Posterior cingulate gyrus (tissue), 11 donors: ENCODE data around the gene BZW2.

Source experiments
- DNase-seq, 10 donors: peaks; one replicate each; pipeline versions ENCODE4 v3.0.0 to v3.0.0-alpha.2; 2020 to 2021; ENCODE audit warnings: mixed read lengths in 3 of 10
- intact Hi-C: fragments of 100-400 bp; cut with DNase I; formaldehyde crosslinking; loops from one replicate; pipeline ENCODE4 v1.15.1; 2023

Gene BZW2

DNA sequence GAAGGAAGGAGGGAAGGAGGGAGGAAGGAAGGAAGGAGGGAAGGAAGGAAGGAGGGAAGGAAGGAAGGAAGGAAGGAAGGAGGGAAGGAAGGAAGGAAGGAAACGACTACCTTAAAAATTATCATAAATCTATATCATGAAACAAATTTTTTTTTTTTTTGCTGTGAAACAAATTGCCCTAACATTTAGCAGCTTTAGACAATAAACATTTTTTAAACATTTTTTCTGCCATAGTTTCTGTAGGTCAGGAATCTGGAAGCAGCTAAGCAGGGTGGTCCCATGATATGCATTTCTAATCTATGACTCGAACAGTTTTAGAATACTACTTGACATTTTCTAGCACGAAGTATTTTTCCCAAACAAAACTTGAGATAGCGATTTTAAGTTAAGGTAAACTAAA is 64.7 kb downstream of the BZW2 start:
- no peak for DNase-seq
- intact Hi-C loops = no loop called here

DNA sequence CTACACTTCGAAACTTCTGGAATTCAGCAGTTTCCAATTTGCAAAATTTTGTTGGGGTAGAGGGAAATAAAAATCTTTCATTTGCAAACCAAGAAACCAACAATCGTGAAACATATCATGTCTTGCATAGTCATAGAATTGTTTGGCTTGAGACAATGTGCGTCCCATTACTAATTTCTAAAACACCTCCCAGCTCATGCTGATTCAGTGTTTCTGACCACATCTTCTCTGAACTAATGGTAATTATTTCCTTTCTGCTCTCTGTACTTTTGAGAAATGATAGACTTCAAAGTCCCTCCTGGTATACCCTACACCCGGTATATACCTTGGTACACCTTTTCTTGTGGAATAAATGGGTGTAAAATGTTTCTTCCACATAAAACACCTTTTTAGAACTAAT is 65.7 kb downstream of the BZW2 start:
- intact Hi-C loops = no loop called here
- no peak for DNase-seq

DNA sequence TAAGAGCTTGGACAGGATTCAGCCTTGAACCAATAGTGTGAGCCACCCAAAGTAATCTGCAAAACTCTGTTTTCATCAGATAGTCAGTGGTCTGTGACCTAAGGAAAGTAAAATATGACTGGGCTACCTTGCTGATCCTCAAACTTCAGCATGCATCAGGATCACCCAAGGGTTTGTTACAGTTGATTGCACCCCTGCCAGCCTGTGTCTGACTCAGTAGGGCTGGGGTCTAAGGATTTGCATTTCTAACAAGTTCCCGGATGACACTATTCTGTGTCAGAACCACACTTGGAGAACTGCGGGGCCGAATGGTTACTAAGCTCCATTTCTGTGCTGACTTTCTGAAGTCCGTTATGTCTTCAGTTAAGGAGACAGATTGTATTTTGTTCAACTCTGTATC is 66.9 kb downstream of the BZW2 start:
- no peak for DNase-seq
- intact Hi-C loops = no loop called here

DNA sequence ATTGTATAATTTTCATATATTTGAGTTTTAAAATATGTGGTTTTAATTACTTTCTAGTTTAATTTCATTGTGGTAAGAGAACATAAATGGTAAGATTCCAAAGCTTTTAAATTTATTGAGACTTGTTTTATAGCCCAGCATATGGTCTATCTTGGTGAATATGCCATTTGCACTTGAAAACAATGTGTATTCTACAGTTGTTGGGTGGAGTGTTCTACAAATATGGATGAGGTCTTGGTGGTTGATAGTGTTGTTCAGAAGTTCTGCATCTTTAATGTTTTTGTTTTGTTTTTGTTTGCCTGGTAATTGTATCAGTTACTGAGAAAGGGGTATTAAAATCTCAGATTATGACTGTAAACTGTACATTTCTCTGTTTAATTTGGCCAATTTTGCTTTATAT is 69.9 kb downstream of the BZW2 start:
- DNase-seq = no peak
- intact Hi-C loops = no loop called here

DNA sequence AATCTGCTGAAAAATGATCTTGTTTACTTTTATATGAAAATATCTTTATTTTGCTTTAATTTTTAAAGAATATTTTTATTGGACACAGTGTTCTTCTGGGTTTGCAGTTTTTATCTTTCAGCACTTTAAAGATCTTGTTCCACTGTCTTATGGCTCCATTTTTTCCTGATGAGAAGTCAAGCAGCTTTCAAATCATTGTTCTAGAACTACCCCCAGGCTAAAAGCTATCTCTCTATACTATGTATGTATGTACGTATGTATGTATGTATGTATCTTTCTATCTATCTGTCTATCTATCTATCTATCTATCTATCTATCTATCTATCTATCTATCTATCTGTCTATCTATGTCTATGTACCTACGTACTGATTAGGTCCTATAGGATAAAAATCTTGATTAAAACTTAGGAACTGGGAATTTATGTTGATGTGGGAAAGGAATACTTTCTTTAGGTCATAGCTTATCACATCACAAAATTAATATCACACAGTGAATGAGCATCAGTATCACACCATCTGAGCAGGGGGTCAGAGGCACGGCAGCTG is 72.2 kb downstream of the BZW2 start:
- DNase-seq = no peak
- intact Hi-C loops = no loop called here

DNA sequence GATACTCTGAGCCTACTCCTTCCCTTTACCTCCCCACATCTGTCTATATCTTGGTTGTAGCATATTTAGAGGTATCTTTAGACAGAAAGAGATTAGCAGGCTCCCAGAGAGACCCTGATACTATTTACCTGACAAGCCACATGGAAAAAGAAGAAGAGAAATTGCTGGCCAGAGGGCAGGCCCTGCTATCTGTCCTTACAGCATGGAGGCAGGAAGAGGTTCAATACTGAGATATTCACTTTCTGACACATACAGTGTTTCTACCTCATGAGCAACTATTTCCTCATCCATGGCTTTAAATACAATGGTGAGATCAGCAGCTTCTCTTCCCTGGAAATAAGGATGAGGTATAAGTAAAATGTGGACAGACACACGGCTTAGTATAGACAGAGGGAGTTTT is 73.7 kb downstream of the BZW2 start:
- DNase-seq = no peak
- intact Hi-C loops = no loop called here

DNA sequence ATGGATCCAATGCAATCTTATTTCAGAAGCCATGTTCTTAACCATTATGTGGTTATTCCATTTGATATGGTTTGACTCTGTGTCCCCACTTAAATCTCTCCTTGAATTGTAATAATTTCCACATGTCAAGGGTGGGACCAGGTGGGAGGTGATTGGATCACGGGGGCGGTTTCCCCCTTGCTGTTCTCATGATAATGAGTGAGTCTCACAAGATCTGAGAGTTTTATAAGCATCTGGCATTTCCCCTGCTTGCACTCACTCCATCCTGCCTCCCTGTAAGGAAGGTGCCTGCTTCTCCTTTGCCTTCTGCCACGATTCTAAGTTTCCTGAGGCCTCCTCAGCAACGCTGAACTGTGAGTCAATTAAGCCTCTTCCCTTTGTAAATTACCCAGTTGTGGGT is 75.6 kb downstream of the BZW2 start:
- no peak for DNase-seq
- intact Hi-C loops = no loop called here

DNA sequence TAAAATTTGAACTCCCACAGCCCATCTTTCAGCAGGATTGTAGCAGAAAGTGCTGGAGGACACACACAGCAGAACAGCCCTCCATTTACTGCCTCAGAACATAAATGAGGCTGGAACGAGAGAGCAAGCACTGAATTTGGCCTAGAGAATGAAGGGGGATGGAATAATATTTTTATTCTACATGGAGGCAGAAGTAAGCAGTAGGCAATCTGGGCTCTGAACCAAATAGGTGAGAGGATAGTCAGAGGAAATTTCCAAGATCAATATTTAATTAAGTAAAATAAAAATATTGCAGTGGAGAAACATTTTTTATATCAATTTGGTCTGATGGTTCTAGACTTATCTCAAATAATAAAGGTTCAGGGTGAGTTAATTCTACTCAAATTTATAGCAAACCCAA is 78.4 kb downstream of the BZW2 start:
- intact Hi-C loops = no loop called here
- DNase-seq = no peak

DNA sequence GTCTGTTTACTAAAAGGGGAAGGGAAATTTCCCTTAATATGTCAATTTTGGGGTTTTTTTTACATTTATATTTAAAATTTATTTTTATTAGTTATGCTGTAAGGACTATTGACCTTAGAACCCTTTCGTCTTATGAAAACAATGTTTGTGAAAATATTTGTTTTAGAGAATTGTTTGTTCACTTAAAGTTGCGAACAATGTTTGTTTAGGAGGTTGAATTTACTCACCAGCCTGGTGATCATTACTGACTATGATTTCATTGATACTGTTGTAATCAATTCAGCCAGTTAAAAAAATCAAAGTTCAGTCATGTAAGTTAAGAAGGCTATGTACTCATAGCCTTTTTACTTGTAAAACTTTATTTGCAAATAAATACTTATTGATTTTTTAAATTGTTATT is 80.2 kb downstream of the BZW2 start:
- intact Hi-C loops = no loop called here
- DNase-seq = no peak

DNA sequence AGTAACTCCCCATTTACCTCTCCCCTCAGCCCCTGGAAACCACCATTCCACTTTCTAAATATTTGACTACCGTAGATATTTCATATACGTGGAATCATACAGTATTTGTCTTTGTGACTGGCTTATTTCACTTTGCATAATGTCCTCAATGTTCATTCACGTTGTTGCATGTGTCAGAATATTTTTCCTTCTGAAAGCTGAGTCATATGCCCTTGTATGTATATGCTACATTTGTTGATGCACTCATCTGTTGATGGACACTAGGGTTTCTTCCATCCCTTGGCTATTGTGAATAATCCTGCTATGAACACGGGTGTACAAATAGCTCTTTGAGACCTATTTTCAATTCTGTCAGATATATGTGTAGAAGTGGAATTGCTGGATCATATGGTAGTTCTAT is 81.8 kb downstream of the BZW2 start:
- intact Hi-C loops = no loop called here
- DNase-seq = no peak

DNA sequence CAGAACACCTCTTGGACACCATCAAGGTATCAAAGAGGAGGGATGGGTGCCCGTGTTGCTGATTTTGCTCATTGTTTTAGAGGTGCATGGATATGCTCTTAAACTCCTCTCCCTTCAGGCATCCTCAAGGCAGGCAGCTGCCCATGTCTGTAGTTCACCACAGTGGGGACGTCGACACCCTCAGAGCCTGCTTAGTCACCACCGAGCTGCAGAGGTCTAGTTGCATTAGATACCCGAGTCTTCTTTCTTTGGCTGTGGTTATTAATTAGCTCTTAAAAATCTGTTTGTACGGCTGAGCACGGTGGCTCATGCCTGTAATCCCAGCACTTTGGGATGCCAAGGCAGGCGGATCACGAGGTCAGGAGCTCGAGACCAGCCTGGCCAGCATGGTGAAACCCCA is 82.8 kb downstream of the BZW2 start:
- intact Hi-C loops = no loop called here

DNA sequence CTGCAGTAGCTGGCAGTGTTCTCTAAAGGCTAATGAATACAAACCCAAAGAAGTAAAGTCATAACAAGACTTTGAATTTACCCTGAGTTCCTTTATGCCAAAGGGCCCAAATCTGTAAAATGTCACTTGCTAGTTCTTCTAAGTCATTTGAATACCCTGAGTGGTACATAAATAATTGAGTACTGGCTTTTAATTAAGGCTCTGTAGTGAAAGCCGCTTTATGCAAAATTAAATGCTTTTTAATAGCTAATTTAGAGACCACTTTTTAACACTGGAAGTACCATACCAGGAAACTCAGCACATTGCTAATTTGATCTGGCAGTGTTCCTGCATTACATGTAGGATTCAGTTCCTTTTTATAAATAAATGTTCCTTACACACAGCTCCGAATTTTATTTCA is 83.6 kb downstream of the BZW2 start:
- intact Hi-C loops = no loop called here
- no peak for DNase-seq

More for the DNA sequence above, 82.8 kb downstream of the BZW2 start:
- DNase-seq = no peak

DNA sequence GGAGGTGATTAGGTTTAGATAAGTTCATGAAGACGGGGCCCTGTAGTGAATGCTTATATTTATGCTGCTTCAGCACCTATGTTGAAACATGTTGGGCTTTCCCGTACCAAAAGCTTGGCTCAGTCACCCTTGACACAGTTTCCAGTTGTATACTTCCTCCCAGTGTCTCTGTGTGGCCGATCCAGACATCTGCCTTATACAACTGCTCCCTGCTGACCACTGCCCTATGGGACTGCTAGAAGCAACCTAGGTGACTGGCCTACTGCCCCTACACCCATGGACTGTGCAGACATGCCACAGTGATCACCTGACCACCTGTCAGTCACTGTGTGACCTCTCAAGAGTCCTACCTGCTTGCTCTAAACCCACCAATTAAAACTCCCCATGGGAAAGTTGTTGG is 85.0 kb downstream of the BZW2 start:
- no peak for DNase-seq
- intact Hi-C loops = no loop called here

DNA sequence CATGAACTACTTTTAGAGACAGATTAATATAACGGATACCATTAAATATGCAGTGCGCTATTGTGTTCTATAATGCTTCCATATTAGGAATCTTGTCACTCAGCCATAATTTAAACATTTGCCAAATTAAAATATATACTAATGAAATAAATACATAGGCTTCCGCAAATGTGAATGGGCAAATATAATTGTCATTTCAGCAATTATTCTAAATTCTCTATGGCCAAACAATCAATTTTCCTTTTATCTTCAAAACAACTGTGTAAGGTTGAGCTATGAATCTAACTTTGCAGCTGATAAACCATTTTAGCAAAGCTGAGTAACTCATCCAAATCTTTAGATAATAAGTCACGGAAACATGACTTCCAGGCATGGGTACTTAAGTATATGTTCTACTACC is 86.8 kb downstream of the BZW2 start:
- intact Hi-C loops = no loop called here

DNA sequence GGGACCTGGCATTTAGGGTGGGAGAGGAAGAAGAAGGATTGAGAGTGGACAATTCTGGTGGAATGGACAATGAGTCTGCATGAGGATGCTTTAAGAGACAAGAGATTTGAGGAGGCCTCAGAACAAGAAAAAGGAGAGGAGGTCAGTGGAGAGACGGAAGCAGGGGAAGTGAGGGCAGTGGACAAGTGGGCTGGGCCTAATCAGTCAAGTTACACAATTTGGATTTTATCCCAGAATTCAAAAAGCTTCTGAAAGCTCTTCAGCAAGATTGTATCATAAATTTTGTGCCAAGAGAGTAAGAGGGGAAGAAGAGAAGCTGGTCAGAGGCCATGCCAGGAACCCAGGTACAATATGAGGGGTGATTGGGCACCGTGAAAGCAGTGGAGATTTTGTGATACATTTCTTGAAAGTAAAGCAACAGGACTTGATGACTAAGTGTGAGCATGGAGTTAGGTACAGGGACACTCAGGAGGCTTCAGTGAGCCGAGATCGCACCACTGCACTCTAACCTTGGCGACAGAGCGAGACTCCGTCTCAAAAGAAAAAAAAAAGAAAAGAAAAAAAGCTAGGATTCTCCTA is 88.3 kb downstream of the BZW2 start:
- intact Hi-C loops = no loop called here
- no peak for DNase-seq

More for the DNA sequence above, 86.8 kb downstream of the BZW2 start:
- DNase-seq = no peak

DNA sequence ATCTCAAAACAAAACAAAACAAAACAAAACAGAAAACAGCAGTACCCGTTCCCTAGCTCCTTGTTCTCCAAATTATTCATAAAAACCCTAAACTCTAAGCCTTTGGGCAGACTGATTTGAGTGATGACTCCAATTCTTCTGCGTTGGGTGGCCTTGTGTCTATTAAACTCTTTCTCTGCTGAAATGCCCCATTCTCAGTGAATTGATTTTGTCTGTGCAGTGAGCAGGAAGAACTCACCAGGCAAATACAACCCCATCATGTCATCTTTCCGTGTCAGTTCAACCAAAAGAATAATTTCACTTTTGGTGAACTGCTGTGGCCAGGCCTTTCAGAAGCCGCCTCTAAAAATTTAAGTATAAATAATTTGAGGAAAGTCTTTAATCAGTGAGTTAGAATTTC is 89.0 kb downstream of the BZW2 start:
- no peak for DNase-seq
- intact Hi-C loops = no loop called here

DNA sequence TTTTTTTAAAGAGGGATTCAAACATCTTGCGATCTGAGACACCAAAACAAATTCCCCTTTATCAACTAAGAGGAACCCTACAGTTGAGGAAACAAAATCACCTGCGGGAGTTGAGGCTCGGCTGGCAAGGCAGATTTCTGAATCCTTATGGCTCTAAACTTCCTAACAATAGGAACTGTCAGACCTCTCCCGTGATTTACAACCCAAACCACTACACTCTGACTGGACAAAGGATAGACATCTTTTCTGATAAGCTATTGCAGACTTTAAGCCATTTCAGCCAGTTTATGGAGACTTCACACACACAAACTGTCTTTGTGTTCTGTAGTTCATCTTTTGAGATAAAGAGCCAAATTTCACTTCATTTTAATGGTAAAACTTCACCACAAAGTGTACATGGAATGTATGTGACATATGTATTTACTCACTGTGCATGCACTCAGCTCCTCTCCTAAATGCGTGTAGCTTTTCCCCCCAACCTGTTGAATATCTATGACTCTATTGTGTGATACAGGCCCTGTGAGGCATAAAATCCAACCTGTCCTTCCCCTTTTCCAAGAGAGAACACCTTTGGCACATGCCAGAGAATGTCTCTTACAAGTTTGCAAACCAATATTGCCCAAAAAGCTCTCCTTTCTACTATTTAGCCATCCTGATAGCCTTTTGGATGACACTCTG is 92.2 kb downstream of the BZW2 start:
- DNase-seq = no peak
- intact Hi-C loops = no loop called here

DNA sequence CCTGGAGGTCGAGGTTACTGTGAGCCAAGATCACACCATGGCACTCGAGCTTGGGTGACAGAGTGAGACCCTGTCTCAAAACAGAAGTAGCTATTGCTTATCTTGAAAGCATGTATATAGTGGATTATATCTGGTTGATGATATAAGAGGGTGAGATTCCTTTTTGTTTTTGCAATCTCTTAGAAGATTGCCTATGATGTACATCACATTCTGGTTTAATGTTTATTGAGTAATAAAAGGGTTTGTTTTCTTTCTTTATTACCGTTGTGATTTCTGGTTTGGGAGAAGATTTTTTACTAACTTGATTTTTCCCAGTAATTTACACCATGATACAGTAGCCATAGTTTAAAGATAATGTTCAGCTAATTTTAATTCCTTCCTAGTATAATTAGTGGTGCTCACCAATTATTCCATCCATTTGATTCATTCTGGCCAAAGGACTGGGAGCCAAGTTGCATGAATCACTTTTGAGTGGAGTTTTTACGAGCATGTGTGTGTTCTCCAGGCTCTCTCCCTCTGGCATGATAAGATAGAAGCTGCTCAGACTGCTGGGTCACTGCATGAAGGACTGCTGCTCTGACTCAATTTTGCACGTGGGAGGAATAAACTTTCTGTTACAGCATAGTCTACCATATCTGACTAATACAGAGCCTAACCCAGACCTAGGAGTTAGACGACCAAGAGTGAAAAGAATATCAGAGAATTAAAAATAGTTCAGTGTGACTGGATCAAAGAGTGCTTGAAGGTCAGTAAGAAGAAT is 94.1 kb downstream of the BZW2 start:
- no peak for DNase-seq
- intact Hi-C loops = no loop called here

DNA sequence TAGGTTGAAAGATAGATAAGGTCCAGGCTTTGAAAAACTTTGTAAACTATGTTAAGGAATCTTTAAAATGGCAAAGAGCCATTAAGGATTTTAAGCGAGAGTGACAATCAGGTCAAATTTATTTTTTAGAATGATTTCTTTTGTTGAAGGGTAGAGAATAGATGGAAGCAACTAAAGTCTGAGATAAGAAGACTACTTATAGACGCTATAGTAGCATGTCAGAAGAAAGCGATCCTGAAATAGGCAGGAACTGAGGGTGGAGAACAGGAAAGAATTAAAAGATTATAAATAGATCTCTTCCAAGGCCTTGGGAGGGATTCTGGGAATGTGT is 94.6 kb downstream of the BZW2 start:
- intact Hi-C loops = no loop called here
- no peak for DNase-seq

DNA sequence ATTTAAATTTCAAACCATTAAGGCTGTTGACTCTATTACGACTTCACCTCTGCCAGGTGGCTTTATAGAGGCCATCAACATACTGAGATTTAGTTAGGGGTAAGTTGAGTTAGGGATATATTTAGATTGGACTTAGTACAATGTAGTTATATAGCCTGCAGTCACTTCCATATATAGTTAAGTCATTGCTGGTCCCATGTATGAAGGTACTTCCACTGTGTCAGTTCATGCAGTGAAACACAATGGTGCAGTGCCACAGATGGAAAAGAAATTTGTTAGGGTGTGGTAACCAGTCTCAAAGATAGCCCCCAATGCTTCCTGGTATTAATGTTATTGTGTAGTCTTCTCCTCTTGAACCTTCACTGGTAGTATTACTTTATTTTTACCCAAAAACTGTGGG is 95.0 kb downstream of the BZW2 start:
- DNase-seq = no peak
- intact Hi-C loops = no loop called here

DNA sequence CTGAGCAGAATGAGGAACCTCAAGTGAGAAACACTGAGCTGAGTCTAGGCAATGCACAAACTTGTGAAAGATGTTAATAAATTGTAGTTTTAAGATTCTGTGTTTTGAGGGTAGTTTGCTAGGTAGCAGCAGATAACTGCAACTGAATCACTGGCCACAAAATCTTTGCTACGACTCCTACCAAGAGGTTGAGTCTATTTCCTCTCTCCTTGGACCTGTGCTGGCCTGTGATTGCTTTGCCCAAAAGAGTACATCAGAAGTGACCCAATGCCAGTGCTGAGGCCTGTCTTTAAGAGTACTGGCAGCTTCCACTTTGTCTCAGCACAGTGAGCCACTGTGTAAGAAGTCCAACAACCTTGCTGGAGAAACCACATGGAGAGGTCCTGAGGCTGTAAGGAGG is 95.7 kb downstream of the BZW2 start:
- intact Hi-C loops = no loop called here
- no peak for DNase-seq

DNA sequence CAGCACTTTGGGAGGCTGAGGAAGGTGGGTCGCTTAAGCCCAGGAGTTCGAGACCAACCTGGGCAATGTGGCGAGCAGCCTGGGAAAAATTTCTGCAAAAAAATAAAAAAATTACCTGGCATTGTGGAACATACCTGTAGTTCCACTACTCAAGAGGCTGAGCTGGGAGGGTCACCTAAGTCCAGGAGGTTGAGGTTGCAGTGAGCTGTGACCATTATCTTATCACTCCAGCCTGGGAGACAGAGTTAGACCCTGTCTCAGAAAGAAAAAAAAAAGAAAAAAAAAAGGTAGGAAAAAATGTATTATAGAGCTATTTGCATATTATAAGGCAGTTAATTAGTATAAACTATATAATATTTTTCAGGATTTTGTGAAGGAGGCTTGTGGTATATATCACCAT is 96.6 kb downstream of the BZW2 start:
- DNase-seq = no peak
- intact Hi-C loops = no loop called here
